Measurements from ENCODE around the gene LRRC4C.

GRCh38 chr11:41384329-41384728 is 75.1 kb downstream of the LRRC4C start:
- no peak for TF ChIP-seq POLR2A (IDR thresholded peaks at IDR 0.05; ENCODE audit: low read depth, low read length)
- no peak for TF ChIP-seq TAF1 (IDR thresholded peaks at IDR 0.05; ENCODE audit: borderline replicate concordance, low read depth, low read length)

All from GM12892 (cell line).